NB4 (cell line): ENCODE data around the gene SRRT.

Source experiments
- MYC ChIP-seq: IDR thresholded peaks from 2 replicates; pipeline ENCODE4 v1.6.1; 2011; ENCODE audit warnings: low read depth, low read length
- TF ChIP-seq, protein P1 (sequence below): IDR thresholded peaks from one replicate; pipeline ENCODE4 v1.5.1; 2012; ENCODE audit warnings: low read depth, low read length
- TF ChIP-seq, protein P2 (sequence below): IDR thresholded peaks from 2 replicates; pipeline ENCODE4 v1.6.1; 2011; ENCODE audit warnings: low read depth, low read length

DNA sequence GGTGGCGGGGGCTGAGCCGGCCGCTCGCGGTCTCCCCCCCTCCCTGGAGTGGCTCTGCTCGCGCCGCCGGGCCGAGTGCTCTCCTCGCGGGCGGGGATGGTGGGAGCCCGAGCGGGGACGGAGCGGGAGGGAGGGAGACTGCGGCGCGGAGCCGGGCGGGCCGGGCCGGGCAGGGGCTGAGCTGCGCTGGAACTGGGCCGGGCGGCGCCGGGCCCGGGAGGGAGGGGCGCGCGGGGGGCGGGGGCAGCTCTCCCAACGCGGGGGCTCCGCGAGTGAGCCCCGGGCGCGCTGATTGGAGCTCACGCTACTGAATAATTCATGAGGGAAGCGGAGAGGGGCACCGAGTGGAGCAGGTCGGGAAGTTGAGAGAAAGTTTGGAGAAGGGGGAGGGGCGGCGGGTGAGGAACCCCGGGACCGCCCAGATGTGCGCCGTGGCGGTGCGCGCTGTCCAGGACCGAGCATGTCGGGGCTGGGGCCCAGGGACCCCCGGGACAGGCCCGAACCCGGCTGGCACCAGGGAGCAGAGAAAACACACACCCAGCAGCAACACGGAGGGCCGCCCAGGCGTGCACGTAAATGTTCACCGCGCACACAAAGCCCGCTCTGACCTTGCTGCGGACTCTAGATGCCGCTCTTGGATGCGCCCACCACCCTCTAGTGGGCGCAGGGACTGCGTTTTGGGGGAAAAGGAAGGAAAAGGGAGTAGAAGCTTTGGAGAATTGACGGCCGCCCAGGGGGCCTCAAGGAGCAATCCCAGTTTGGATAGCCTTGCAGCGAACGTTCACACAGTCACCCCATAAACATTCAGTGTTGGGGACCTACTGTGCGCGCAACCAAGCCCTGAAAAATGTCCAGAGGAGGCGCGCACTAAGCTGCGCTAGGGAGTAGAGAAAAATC is 47.3 kb upstream of the SRRT start, which contains the start of gene EPHB4:
- TF ChIP-seq, protein P1, sequence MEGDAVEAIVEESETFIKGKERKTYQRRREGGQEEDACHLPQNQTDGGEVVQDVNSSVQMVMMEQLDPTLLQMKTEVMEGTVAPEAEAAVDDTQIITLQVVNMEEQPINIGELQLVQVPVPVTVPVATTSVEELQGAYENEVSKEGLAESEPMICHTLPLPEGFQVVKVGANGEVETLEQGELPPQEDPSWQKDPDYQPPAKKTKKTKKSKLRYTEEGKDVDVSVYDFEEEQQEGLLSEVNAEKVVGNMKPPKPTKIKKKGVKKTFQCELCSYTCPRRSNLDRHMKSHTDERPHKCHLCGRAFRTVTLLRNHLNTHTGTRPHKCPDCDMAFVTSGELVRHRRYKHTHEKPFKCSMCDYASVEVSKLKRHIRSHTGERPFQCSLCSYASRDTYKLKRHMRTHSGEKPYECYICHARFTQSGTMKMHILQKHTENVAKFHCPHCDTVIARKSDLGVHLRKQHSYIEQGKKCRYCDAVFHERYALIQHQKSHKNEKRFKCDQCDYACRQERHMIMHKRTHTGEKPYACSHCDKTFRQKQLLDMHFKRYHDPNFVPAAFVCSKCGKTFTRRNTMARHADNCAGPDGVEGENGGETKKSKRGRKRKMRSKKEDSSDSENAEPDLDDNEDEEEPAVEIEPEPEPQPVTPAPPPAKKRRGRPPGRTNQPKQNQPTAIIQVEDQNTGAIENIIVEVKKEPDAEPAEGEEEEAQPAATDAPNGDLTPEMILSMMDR: peak; percentile 60
- TF ChIP-seq, protein P2, sequence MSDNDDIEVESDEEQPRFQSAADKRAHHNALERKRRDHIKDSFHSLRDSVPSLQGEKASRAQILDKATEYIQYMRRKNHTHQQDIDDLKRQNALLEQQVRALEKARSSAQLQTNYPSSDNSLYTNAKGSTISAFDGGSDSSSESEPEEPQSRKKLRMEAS: no peak
- TF ChIP-seq MYC: no peak
